Esophagus (tissue), 2 donors: ENCODE results near the gene CCNG2. TPM values are rescaled to one million over a fixed set of nuclear protein-coding genes. Genes with fewer than 3 reads are reported as not detected.
"Not testable (repeated sequence)": the region's sequence is repeated elsewhere in the genome, so short reads cannot be mapped to it uniquely, and the experiment has no call there.

Source experiments
- H3K27ac ChIP-seq, 2 donors: one replicate each; pipeline ENCODE4 v1.5.1; 2013; ENCODE audit warnings: low read depth in 2 of 2, mild to moderate bottlenecking in 2 of 2, inconsistent platforms in 1 of 2, low read length in 1 of 2, moderate library complexity in 1 of 2
- H3K27me3 ChIP-seq, 2 donors: one replicate each; pipeline ENCODE4 v1.6.1; 2013; ENCODE audit warnings: low read length in 2 of 2, control low read depth in 1 of 2, mild to moderate bottlenecking in 1 of 2; ENCODE audit not compliant: insufficient read depth in 2 of 2, control insufficient read depth in 1 of 2
- H3K36me3 ChIP-seq, 2 donors: one replicate each; pipeline ENCODE4 v1.6.1; 2013; ENCODE audit warnings: low read length in 1 of 2; ENCODE audit not compliant: control insufficient read depth in 2 of 2, insufficient read depth in 2 of 2
- H3K4me1 ChIP-seq, 2 donors: one replicate each; pipeline ENCODE4 v1.6.1; 2013; ENCODE audit warnings: low read length in 1 of 2; ENCODE audit not compliant: control insufficient read depth in 2 of 2, insufficient read depth in 2 of 2
- H3K4me3 ChIP-seq, 2 donors: one replicate each; pipeline ENCODE4 v1.5.1; 2013; ENCODE audit warnings: low read length in 2 of 2, mild to moderate bottlenecking in 2 of 2, low read depth in 1 of 2, moderate library complexity in 1 of 2
- H3K9me3 ChIP-seq, 2 donors: one replicate each; pipeline ENCODE4 v1.6.1; 2013; ENCODE audit warnings: mild to moderate bottlenecking in 2 of 2, low read depth in 1 of 2, low read length in 1 of 2, moderate library complexity in 1 of 2; ENCODE audit not compliant: control insufficient read depth in 2 of 2, insufficient read depth in 1 of 2
- WGBS, 2 donors: extraction: QIAGEN DNeasy Blood & Tissue Kit; methylation state at CpG; one replicate each; pipeline ENCODE4 v1.1.7; 2013; 5-methylcytosine and 5-hydroxymethylcytosine counted together
- polyA plus RNA-seq, 2 donors: library from polyadenylated mRNA; stranded (reverse); fragments of 200-250 nt; gene quantifications; one replicate each; pipeline ENCODE4 v1.2.3, GENCODE V29; 2013
- donor health status: healthy with polysubstance abuse.
- donor health status: Bipolar disorder and iron deficiency.

Gene CCNG2
- polyA plus RNA-seq, 2 donors: 64.9 to 134 TPM

GRCh38 chr4:77125961-77126360, 31.0 kb upstream of the CCNG2 start:
- Histone ChIP-seq H3K9me3 (no peaks in the 10 kb centered on the region), H3K4me1 (no peaks in the 10 kb centered on the region), H3K4me3 (no peak overlapping the region), H3K27ac (no peak overlapping the region), H3K27me3 (no peaks in the 10 kb centered on the region), H3K36me3 (no peaks in the 10 kb centered on the region)
- 46 to 57% methylated on average over 8 of the region's 8 CpGs for WGBS, 2 donors

- Histone ChIP-seq H3K9me3 (no peaks in the 10 kb centered on the region), H3K4me1 (no peaks in the 10 kb centered on the region), H3K27me3 (no peaks in the 10 kb centered on the region), H3K27ac (no peak overlapping the region), H3K36me3 (no peaks in the 10 kb centered on the region), H3K4me3 (no peak overlapping the region)
- 78 to 84% methylated on average over 2 of the region's 2 CpGs for WGBS, 2 donors
Observed at GRCh38 chr4:77126809-77127208, 30.2 kb upstream of the CCNG2 start.

- Histone ChIP-seq H3K4me1 (no peaks in the 10 kb centered on the region), H3K27me3 (no peaks in the 10 kb centered on the region), H3K27ac (no peak overlapping the region), H3K4me3 (no peak overlapping the region), H3K36me3 (no peaks in the 10 kb centered on the region), H3K9me3 (no peaks in the 10 kb centered on the region)
- WGBS, 2 donors: 77 to 89% methylated on average over 2 of the region's 2 CpGs
Observed at GRCh38 chr4:77127215-77127614, 29.8 kb upstream of the CCNG2 start.

- WGBS, 2 donors: 60 to 72% methylated on average over 11 of the region's 11 CpGs
- no peaks in the 10 kb centered on the region for H3K36me3 ChIP-seq
- no peaks in the 10 kb centered on the region for H3K9me3 ChIP-seq
Observed at GRCh38 chr4:77127837-77128621, 29.0 kb upstream of the CCNG2 start.

GRCh38 chr4:77132652-77133312, 24.2 kb upstream of the CCNG2 start:
- Histone ChIP-seq H3K27me3 (no peaks in the 10 kb centered on the region), H3K9me3 (no peaks in the 10 kb centered on the region), H3K4me1 (no peaks in the 10 kb centered on the region), H3K4me3 (no peak overlapping the region), H3K36me3 (no peaks in the 10 kb centered on the region), H3K27ac (no peak overlapping the region)
- 81 to 82% methylated on average over 1 of the region's 1 CpG for WGBS, 2 donors

More at GRCh38 chr4:77127837-77128621, 29.0 kb upstream of the CCNG2 start:
- no peaks in the 10 kb centered on the region for H3K4me1 ChIP-seq
- H3K27me3 ChIP-seq: no peaks in the 10 kb centered on the region
- no peak overlapping the region for H3K4me3 ChIP-seq
- no peak overlapping the region for H3K27ac ChIP-seq

GRCh38 chr4:77137448-77137847, 19.6 kb upstream of the CCNG2 start:
- not testable (repeated sequence) for H3K27ac ChIP-seq, H3K36me3 ChIP-seq, H3K9me3 ChIP-seq, H3K27me3 ChIP-seq, H3K4me1 ChIP-seq, H3K4me3 ChIP-seq
- 69 to 72% methylated on average over 6 of the region's 6 CpGs for WGBS, 2 donors

GRCh38 chr4:77141964-77142645, 14.9 kb upstream of the CCNG2 start:
- Histone ChIP-seq H3K4me1 (no peaks in the 10 kb centered on the region), H3K27me3 (no peaks in the 10 kb centered on the region), H3K36me3 (no peaks in the 10 kb centered on the region), H3K27ac (no peak overlapping the region), H3K4me3 (no peak overlapping the region), H3K9me3 (no peaks in the 10 kb centered on the region)
- WGBS, 2 donors: 65 to 76% methylated on average over 6 of the region's 6 CpGs

GRCh38 chr4:77142646-77143028, 14.4 kb upstream of the CCNG2 start:
- H3K27me3 ChIP-seq: no peaks in the 10 kb centered on the region
- H3K27ac ChIP-seq: no peak overlapping the region
- H3K4me3 ChIP-seq: no peak overlapping the region
- H3K4me1 ChIP-seq: no peaks in the 10 kb centered on the region
- 65 to 68% methylated on average over 4 of the region's 4 CpGs for WGBS, 2 donors
- H3K36me3 ChIP-seq: no peaks in the 10 kb centered on the region
- H3K9me3 ChIP-seq: no peaks in the 10 kb centered on the region

GRCh38 chr4:77143091-77143490, 13.9 kb upstream of the CCNG2 start:
- 62 to 73% methylated on average over 3 of the region's 3 CpGs for WGBS, 2 donors
- Histone ChIP-seq H3K4me3 (no peak overlapping the region), H3K27me3 (no peaks in the 10 kb centered on the region), H3K4me1 (no peaks in the 10 kb centered on the region), H3K36me3 (no peaks in the 10 kb centered on the region), H3K27ac (no peak overlapping the region), H3K9me3 (no peaks in the 10 kb centered on the region)
